Sigmoid colon (tissue), 4 donors: Measurements from ENCODE around the gene AIG1.

ENCODE experiments used
- CTCF ChIP-seq, 4 experiments: fragments of 450-650 bp in 3 of 4; fragments of 200-600 bp in 1 of 4; IDR thresholded peaks; one replicate each; pipeline ENCODE4 v1.5.1; 2016 to 2019; ENCODE audit warnings: antibody characterized with exemption in 4 of 4, mild to moderate bottlenecking in 3 of 4, moderate library complexity in 2 of 4
- EP300 ChIP-seq, 4 donors: sonication (generic); formaldehyde crosslinking; IDR thresholded peaks; one replicate each; pipeline ENCODE4 v1.6.1; 2017; ENCODE audit warnings: antibody characterized with exemption in 4 of 4
- POLR2A ChIP-seq, 2 donors: fragments of 450-650 bp; IDR thresholded peaks; one replicate each; pipeline ENCODE4 v1.6.1; 2016; ENCODE audit warnings: antibody characterized with exemption in 2 of 2, mild to moderate bottlenecking in 2 of 2, moderate library complexity in 2 of 2
- POLR2AphosphoS5 ChIP-seq, 4 donors: sonication (generic); formaldehyde crosslinking; IDR thresholded peaks; one replicate each; pipeline ENCODE4 v1.6.1; 2017; ENCODE audit warnings: antibody characterized with exemption in 4 of 4

GRCh38 chr6:143270026-143270425 lies 209.3 kb downstream of the AIG1 start:
- TF ChIP-seq CTCF (IDR thresholded peaks at IDR 0.05) (no peak), EP300 (IDR thresholded peaks at IDR 0.05) (no peak), POLR2A (IDR thresholded peaks at IDR 0.05) (no peak), POLR2AphosphoS5 (IDR thresholded peaks at IDR 0.05) (no peak)
